SK-N-SH (cell line): Measurements from ENCODE around the gene KNDC1. TPM values are rescaled to one million over a fixed set of nuclear protein-coding genes. Genes with fewer than 3 reads are reported as not detected.

ENCODE experiments used
- CTCF ChIA-PET: fragments of 300-600, 350-600 bp; formaldehyde crosslinking; extraction: SDS; loops from one replicate; lab custom pipeline; 2021; lab: Yijun Ruan, JAX
- POLR2A ChIA-PET: fragments of 350-600 bp; sonication (Branson Sonifier 250); formaldehyde crosslinking; extraction: SDS; loops from one replicate; lab custom pipeline; 2020; ENCODE audit warnings: antibody characterized with exemption, inconsistent platforms; lab: Yijun Ruan, JAX
- DNase-seq: peaks from one replicate; pipeline ENCODE4 v3.0.0; 2012
- H2AFZ ChIP-seq: fragments of 200-600 bp; sonication (generic); 2 replicates; pipeline ENCODE4 v1.8.1; 2016; ENCODE audit warnings: antibody characterized with exemption, mild to moderate bottlenecking, low read depth
- H3F3A ChIP-seq: fragments of 200-600 bp; sonication (generic); replicated peaks from 2 replicates; pipeline ENCODE3; 2016; ENCODE audit warnings: antibody characterized with exemption, mild to moderate bottlenecking; ENCODE audit not compliant: insufficient read depth
- H3K27ac ChIP-seq, 2 experiments: fragments of 200-500 bp in 1 of 2; fragments of 200-600 bp in 1 of 2; sonication (Bioruptor generic) in 1 of 2; sonication (generic), shearing (Covaris generic) in 1 of 2; 2 replicates each; pipeline versions ENCODE4 v1.5.1 to v1.6.1; 2014 to 2016; ENCODE audit warnings: low read depth in 2 of 2, inconsistent platforms in 1 of 2, low read length in 1 of 2, mild to moderate bottlenecking in 1 of 2, mixed read lengths in 1 of 2
- H3K27me3 ChIP-seq: fragments of 200-600 bp; sonication (generic), shearing (Covaris generic); 2 replicates; pipeline ENCODE4 v1.6.1; 2016; ENCODE audit warnings: mixed run types; ENCODE audit not compliant: insufficient read depth
- H3K36me3 ChIP-seq, 2 experiments: fragments of 200-500 bp in 1 of 2; fragments of 200-600 bp in 1 of 2; sonication (Bioruptor generic) in 1 of 2; sonication (generic) in 1 of 2; replicated peaks in 1 of 2; 2 replicates each; pipeline versions ENCODE3 to v1.5.1; 2014 to 2016; ENCODE audit warnings: low read length in 1 of 2, mild to moderate bottlenecking in 1 of 2; ENCODE audit not compliant: insufficient read depth in 2 of 2, control insufficient read depth in 1 of 2
- H3K4me1 ChIP-seq, 2 experiments: fragments of 200-500 bp in 1 of 2; fragments of 200-600 bp in 1 of 2; sonication (Bioruptor generic) in 1 of 2; sonication (generic), shearing (Covaris generic) in 1 of 2; 2 replicates each; pipeline versions ENCODE4 v1.5.1 to v1.6.1; 2014 to 2016; ENCODE audit warnings: low read depth in 1 of 2, low read length in 1 of 2, mixed run types in 1 of 2; ENCODE audit not compliant: insufficient read depth in 2 of 2, control insufficient read depth in 1 of 2
- H3K4me2 ChIP-seq: fragments of 200-600 bp; sonication (generic), shearing (Covaris generic); 2 replicates; pipeline ENCODE4 v1.6.1; 2017; ENCODE audit warnings: mixed run types
- H3K4me3 ChIP-seq, 2 experiments: fragments of 200-500 bp in 1 of 2; fragments of 200-600 bp in 1 of 2; sonication (Bioruptor generic) in 1 of 2; sonication (generic), shearing (Covaris generic) in 1 of 2; 2 replicates each; pipeline versions ENCODE4 v1.5.1 to v1.8.1; 2014 to 2016; ENCODE audit warnings: low read depth in 2 of 2, inconsistent platforms in 1 of 2, low read length in 1 of 2, mild to moderate bottlenecking in 1 of 2, mixed read lengths in 1 of 2, moderate library complexity in 1 of 2
- H3K79me2 ChIP-seq: fragments of 200-600 bp; sonication (generic); 2 replicates; pipeline ENCODE4 v1.8.1; 2017; ENCODE audit warnings: mild to moderate bottlenecking; ENCODE audit not compliant: insufficient read depth
- H3K9ac ChIP-seq: fragments of 200-600 bp; sonication (generic); 2 replicates; pipeline ENCODE4 v1.6.1; 2017; ENCODE audit warnings: mixed run types
- H3K9me2 ChIP-seq: fragments of 200-600 bp; sonication (generic); 2 replicates; pipeline ENCODE4 v1.6.1; 2017; ENCODE audit warnings: mixed run types
- H3K9me3 ChIP-seq: fragments of 200-600 bp; sonication (generic); 2 replicates; pipeline ENCODE4 v1.6.1; 2017; ENCODE audit warnings: mixed run types, mild to moderate bottlenecking, moderate library complexity
- H4K20me1 ChIP-seq: fragments of 200-600 bp; sonication (generic); 2 replicates; pipeline ENCODE4 v1.6.1; 2017; ENCODE audit warnings: mild to moderate bottlenecking, mixed run types; ENCODE audit not compliant: insufficient read depth
- CHD2 ChIP-seq: fragments of 150-350 bp; IDR thresholded peaks from 2 replicates; pipeline ENCODE4 v1.6.1; 2018; ENCODE audit warnings: low read length; ENCODE audit not compliant: partially characterized antibody
- EP300 ChIP-seq, 2 experiments: IDR thresholded peaks; 2 replicates each; pipeline versions ENCODE4 v1.4.0 to v1.6.1; 2012; ENCODE audit warnings: borderline replicate concordance in 1 of 2, low read depth in 1 of 2, low read length in 1 of 2
- EZH2phosphoT487 ChIP-seq: fragments of 200-600 bp; sonication (generic); IDR thresholded peaks from 2 replicates; pipeline ENCODE4 v1.6.1; 2017; ENCODE audit warnings: low read depth, mixed run types, mild to moderate bottlenecking, antibody characterized with exemption, moderate library complexity, borderline replicate concordance
- FOSL2 ChIP-seq: IDR thresholded peaks from 2 replicates; pipeline ENCODE4 v1.4.0; 2012; ENCODE audit warnings: low read depth, mild to moderate bottlenecking, moderate library complexity, borderline replicate concordance
- MXI1 ChIP-seq: IDR thresholded peaks from 2 replicates; pipeline ENCODE4 v1.6.1; 2012; ENCODE audit warnings: mild to moderate bottlenecking, low read depth, low read length, improper control_type of control experiment
- NFIC ChIP-seq: IDR thresholded peaks from 2 replicates; pipeline ENCODE4 v1.4.0; 2012; ENCODE audit warnings: borderline replicate concordance
- NRF1 ChIP-seq: IDR thresholded peaks from 2 replicates; pipeline ENCODE4 v1.6.1; 2012; ENCODE audit warnings: low read depth, mild to moderate bottlenecking, low read length
- POLR2AphosphoS5 ChIP-seq: IDR thresholded peaks from 2 replicates; pipeline ENCODE4 v1.6.1; 2012; ENCODE audit warnings: low read depth, low read length
- RAD21 ChIP-seq: IDR thresholded peaks from 2 replicates; pipeline ENCODE4 v1.6.1; 2012; ENCODE audit warnings: mild to moderate bottlenecking, low read length
- RCOR1 ChIP-seq: fragments of 150-350 bp; IDR thresholded peaks from 2 replicates; pipeline ENCODE4 v1.6.1; 2017; ENCODE audit warnings: antibody characterized with exemption, low read length
- RFX5 ChIP-seq: IDR thresholded peaks from 2 replicates; pipeline ENCODE4 v1.6.1; 2012; ENCODE audit warnings: mild to moderate bottlenecking, improper control_type of control experiment, low read length
- TCF12 ChIP-seq: IDR thresholded peaks from 2 replicates; pipeline ENCODE4 v1.4.0; 2012
- YY1 ChIP-seq: IDR thresholded peaks from 2 replicates; pipeline ENCODE4 v1.4.0; 2012; ENCODE audit warnings: low read depth, mild to moderate bottlenecking
- WGBS: methylation state at CpG from one replicate; pipeline ENCODE4 v1.1.6; 2017; ENCODE audit warnings: low lambda C conversion rate; 5-methylcytosine and 5-hydroxymethylcytosine counted together
- polyA plus RNA-seq, 3 experiments: library from polyadenylated mRNA; depleted of rRNA; stranded (reverse); fragments of >200 nt; gene quantifications; 2 replicates each; pipeline ENCODE4 v1.2.3, GENCODE V29; 2012
- TF ChIP-seq, protein P1 (sequence below): IDR thresholded peaks from 2 replicates; pipeline ENCODE4; 2012
- TF ChIP-seq, protein P2 (sequence below): IDR thresholded peaks from 2 replicates; pipeline ENCODE4 v1.4.0; 2012; ENCODE audit warnings: low read depth
- TF ChIP-seq, protein P3 (sequence below): IDR thresholded peaks from 2 replicates; pipeline ENCODE4 v1.4.0; 2012; ENCODE audit warnings: low read depth, borderline replicate concordance
- TF ChIP-seq, protein P4 (sequence below): IDR thresholded peaks from 2 replicates; pipeline ENCODE4 v1.6.1; 2012; ENCODE audit warnings: mild to moderate bottlenecking, low read depth, low read length, moderate library complexity

The KNDC1 gene
- polyA plus RNA-seq, 1 of the 3 experiments (the other 2 are of a cell fraction): 1.4 TPM

DNA sequence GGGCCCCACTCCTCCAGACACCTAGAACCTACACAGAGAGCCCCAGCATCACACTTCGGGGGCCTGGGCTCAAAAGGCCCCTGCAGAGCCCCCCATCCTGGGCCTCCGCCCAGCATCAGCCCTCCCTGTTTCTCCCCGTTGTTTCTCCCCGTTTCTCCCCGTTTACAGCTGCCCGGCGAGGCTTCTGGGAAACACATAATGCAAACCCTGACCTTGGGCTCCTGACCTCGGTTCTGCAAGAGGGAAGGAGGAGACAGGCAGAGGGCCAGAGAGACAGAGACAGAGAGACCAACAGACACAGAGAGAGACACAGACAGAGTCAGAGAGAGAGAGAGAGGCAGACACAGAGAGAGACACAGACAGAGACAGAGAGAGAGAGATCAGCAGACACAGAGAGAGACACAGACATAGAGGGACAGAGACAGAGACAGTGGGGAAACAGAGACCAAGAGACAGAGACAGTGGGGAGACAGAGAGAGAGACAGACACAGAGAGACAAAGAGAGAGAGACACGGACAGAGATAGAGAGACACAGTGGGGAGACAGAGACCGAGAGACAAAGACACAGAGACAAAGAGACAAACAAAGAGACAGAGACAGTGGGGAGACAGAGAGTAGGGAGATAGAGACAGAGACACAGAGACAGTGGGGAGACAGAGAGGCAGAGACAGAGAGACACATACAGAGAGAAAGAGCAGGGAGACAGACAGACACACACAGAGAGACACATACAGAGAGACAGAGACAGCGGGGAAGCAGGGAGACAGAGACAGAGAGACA, 90.1 kb downstream of the KNDC1 start:
- Histone ChIP-seq H4K20me1 (no peaks in the 10 kb centered on the region), H3K4me3 (no peak overlapping the region), H3K27me3 (no peaks in the 10 kb centered on the region), H3K4me2 (no peak overlapping the region), H3K9ac (no peak overlapping the region), H3K36me3 (no peaks in the 10 kb centered on the region), H3K27ac (no peak overlapping the region), H3K9me3 (no peaks in the 10 kb centered on the region), H2AFZ (no peak overlapping the region), H3K4me1 (no peaks in the 10 kb centered on the region), H3F3A (no peaks in the 10 kb centered on the region), H3K79me2 (no peaks in the 10 kb centered on the region), H3K9me2 (no peaks in the 10 kb centered on the region)
- TF ChIP-seq EZH2phosphoT487 (no peak), MXI1 (no peak), POLR2AphosphoS5 (no peak), FOSL2 (no peak), RFX5 (no peak), YY1 (no peak), NFIC (no peak), CHD2 (no peak), TCF12 (no peak), RCOR1 (no peak)
- TF ChIP-seq, protein P1, sequence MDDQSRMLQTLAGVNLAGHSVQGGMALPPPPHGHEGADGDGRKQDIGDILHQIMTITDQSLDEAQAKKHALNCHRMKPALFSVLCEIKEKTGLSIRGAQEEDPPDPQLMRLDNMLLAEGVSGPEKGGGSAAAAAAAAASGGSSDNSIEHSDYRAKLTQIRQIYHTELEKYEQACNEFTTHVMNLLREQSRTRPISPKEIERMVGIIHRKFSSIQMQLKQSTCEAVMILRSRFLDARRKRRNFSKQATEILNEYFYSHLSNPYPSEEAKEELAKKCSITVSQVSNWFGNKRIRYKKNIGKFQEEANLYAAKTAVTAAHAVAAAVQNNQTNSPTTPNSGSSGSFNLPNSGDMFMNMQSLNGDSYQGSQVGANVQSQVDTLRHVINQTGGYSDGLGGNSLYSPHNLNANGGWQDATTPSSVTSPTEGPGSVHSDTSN: no peak
- DNase-seq: no peak
- CTCF ChIA-PET: no interaction called here
- POLR2A ChIA-PET: no interaction called here
- whole genome bisulfite sequencing: 60% methylated on average over 11 of the region's 11 CpGs

DNA sequence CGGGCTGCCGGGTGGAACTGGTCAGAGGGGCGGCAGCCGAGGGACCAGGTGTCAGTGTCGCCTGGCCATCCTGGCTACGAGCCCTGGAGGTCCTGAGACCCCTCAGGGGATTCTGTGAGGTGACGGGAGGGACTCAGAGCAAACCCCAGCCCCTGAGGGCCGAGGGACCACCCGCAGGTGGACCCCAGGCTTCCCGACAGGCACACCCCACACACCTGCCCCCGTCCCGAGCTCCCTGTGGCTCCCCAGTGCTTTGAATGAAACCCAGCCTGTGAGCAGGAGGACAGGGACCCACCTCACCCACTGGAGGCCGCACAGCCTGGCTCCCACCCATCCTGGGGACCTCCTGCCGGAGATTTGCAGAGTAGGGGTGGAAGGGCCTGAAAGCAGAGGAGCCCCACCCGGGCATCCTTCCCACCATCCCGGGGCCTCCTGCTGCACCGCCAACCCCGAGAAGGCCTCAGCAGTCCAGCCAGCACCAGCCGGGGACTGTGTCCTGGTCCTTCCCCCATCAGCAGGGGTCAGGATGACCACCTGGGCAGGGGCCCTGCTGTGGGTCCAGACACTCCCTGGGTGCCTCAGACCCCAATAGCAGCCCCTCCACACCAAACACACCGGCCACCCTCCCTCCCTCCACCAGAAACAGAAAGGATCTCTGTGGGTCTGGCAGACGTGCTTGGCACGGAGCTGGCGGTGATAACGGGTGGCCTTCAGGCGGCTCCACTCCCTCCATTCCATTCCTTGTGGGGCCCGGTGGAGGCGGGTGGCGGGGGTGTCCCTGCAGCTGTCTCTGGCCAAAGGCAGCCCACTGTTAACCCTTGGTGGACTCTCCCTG, 91.6 kb downstream of the KNDC1 start:
- Histone ChIP-seq H3K4me2 (no peak overlapping the region), H3K4me3 (no peak overlapping the region), H2AFZ (no peak overlapping the region), H4K20me1 (no peaks in the 10 kb centered on the region), H3K9me2 (no peaks in the 10 kb centered on the region), H3K27ac (no peak overlapping the region), H3K36me3 (no peaks in the 10 kb centered on the region), H3K79me2 (no peaks in the 10 kb centered on the region), H3F3A (no peaks in the 10 kb centered on the region), H3K4me1 (no peaks in the 10 kb centered on the region), H3K9me3 (no peaks in the 10 kb centered on the region), H3K27me3 (no peaks in the 10 kb centered on the region), H3K9ac (no peak overlapping the region)
- DNase-seq: no peak
- 68% methylated on average over 12 of the region's 28 CpGs for WGBS
- CTCF ChIA-PET: no interaction called here
- POLR2A ChIA-PET: no interaction called here
- TF ChIP-seq, protein P1: no peak
- TF ChIP-seq, protein P2, sequence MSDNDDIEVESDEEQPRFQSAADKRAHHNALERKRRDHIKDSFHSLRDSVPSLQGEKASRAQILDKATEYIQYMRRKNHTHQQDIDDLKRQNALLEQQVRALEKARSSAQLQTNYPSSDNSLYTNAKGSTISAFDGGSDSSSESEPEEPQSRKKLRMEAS: no peak
- TF ChIP-seq EP300 (IDR thresholded peaks at IDR 0.05; ENCODE audit: borderline replicate concordance in 1 of 2, low read depth in 1 of 2, low read length in 1 of 2): no peak
- no peak for TF ChIP-seq RAD21
- TF ChIP-seq, protein P3, sequence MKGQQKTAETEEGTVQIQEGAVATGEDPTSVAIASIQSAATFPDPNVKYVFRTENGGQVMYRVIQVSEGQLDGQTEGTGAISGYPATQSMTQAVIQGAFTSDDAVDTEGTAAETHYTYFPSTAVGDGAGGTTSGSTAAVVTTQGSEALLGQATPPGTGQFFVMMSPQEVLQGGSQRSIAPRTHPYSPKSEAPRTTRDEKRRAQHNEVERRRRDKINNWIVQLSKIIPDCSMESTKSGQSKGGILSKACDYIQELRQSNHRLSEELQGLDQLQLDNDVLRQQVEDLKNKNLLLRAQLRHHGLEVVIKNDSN: no peak
- TF ChIP-seq, protein P4, sequence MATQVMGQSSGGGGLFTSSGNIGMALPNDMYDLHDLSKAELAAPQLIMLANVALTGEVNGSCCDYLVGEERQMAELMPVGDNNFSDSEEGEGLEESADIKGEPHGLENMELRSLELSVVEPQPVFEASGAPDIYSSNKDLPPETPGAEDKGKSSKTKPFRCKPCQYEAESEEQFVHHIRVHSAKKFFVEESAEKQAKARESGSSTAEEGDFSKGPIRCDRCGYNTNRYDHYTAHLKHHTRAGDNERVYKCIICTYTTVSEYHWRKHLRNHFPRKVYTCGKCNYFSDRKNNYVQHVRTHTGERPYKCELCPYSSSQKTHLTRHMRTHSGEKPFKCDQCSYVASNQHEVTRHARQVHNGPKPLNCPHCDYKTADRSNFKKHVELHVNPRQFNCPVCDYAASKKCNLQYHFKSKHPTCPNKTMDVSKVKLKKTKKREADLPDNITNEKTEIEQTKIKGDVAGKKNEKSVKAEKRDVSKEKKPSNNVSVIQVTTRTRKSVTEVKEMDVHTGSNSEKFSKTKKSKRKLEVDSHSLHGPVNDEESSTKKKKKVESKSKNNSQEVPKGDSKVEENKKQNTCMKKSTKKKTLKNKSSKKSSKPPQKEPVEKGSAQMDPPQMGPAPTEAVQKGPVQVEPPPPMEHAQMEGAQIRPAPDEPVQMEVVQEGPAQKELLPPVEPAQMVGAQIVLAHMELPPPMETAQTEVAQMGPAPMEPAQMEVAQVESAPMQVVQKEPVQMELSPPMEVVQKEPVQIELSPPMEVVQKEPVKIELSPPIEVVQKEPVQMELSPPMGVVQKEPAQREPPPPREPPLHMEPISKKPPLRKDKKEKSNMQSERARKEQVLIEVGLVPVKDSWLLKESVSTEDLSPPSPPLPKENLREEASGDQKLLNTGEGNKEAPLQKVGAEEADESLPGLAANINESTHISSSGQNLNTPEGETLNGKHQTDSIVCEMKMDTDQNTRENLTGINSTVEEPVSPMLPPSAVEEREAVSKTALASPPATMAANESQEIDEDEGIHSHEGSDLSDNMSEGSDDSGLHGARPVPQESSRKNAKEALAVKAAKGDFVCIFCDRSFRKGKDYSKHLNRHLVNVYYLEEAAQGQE: no peak
- TF ChIP-seq POLR2AphosphoS5: no peak
- no peak for TF ChIP-seq NRF1
- TF ChIP-seq TCF12: no peak
- no peak for TF ChIP-seq YY1
